NCI-H1694 treated with DMSO at 0.1 percent for 48 hours (cell line): ENCODE data around the gene HSCB.
A peak's percentile ranks its signal among the peaks of the same experiment; 100 is the strongest.
"Not testable (repeated sequence)": the region's sequence is repeated elsewhere in the genome, so short reads cannot be mapped to it uniquely, and the experiment has no call there.

Experiments used
- DNase-seq: peaks from one replicate; lab custom pipeline; 2025; lab: John Stamatoyannopoulos, UW

Gene HSCB, protein sequence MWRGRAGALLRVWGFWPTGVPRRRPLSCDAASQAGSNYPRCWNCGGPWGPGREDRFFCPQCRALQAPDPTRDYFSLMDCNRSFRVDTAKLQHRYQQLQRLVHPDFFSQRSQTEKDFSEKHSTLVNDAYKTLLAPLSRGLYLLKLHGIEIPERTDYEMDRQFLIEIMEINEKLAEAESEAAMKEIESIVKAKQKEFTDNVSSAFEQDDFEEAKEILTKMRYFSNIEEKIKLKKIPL

DNA sequence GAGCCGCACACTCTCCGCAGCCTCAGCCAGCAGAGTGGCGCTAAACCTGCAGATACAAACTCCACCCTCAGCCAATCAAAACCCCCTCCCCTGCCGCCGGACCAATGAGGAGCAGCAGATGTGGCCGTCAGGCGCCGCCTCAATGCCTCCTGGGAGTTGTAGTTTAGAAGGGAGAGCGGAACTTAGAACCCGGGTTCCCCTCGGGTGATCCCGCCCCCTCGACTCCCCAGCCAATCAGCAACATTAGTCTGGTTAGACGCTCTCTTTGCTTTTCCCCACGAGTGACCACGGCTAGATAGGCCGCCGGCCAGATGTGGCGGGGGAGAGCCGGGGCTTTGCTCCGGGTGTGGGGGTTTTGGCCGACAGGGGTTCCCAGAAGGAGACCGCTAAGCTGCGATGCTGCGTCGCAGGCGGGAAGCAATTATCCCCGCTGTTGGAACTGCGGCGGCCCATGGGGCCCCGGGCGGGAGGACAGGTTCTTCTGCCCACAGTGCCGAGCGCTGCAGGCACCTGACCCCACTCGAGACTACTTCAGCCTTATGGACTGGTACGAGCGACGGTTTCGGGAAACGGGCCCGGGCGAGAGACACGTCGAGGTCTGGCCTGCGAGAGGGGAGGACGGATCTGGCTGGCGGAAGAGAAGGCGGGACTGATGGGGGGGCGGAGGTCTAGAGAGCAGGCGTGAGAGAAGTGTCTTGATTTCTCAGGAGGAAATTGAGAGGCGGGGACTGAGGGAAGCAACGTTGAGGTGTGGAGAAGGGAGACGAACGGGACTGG is at the start of gene HSCB, which contains the start of gene CHEK2:
TSS of gene HSCB (plus strand) at position 255 of the 777 bp plus-strand sequence. CDS start at position 312, 57 bp downstream.
TSS of gene CHEK2 (minus strand) at position 36 of the 777 bp plus-strand sequence. CDS start 7,099 bp downstream, outside the sequence.
- peak; percentile 96 for DNase-seq

DNA sequence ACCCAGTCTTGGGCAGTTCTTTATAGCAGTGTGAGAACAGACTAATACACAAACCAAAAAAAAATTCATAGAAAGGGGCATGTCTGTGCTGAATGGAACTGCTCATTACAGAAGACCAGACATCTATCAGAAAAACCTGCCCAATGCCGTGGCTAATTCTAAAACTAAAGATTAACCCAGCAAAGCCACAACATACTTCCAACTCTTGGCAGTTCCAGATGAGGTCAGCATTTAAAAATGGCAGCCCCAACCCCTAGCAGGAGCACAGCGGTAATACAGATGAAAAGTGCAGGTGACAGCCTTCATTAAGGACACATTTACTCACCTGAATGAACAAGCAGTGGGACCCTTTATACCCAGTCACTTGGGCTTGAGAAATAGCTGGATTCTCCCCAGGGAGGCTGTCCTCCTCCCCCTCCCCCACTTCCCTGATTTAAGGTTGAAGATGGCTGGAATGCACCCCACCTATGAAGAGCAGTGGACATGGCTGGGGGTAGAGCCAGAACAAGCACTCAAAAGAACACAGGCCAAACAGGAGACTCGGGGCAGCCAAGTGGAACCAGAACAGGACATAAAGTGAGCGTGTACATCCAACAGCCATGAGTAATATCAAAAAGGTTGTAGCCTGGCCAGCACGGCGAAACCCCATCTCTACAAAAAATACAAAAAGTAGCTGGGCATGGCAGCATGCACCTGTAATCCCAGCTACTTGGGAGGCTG is 48.6 kb upstream of the HSCB start:
- not testable (repeated sequence) for DNase-seq

DNA sequence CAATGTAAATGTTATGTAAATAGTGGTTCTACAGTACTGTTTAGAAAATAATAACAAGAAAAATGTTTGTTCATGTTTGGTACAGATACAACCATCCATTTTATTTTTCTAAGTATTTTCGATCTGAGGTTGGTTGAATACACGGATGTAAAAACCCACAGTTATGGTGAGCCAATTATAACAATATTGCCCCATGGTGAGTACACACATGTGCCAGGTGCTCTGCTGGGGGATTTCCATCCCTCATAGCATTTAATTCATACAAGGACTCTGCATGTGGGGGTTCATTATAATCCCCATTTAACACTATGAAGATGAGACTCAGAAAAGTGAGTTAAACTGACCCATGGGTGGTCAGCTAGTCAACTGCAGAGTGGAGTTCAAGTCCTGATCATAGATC is 38.9 kb upstream of the HSCB start:
- no peak for DNase-seq

DNA sequence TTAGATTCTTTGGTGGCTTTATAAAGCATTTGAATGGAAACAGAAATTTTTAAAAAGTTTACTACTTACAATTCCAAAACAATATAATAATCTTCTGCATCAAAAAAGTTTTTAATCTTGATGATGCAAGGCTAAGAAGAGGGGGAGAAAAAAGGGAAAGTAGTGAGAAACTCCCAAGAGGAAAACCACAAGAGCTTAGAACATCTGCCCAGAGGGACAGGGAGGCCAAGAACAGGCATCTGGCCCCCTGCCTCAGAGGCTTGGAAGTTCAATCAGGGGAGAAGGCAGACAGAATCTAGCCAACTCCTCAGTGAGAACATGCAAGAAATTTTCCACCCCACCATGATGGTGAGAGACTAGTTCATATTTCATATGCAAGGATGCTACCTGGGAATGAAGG is 38.4 kb upstream of the HSCB start:
- no peak for DNase-seq

DNA sequence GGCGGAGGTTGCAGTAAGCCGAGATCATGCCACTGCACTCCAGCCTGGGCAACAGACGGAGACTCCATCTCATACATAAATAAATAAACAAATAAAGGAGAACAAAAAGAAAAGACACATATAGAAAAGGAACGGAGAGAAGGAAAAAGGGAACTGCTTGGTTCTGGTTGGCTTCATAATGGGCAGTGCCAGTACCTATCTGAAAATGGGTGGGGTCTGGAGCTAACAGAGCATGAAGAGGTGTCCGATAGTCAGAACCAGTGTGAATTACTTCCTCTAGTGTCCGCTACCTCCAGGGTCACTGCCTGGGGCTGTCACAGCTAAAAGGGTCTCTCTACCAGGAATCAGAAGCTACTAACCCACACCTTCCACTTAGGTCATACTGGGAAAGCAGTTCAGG is 35.0 kb upstream of the HSCB start:
- no peak for DNase-seq

DNA sequence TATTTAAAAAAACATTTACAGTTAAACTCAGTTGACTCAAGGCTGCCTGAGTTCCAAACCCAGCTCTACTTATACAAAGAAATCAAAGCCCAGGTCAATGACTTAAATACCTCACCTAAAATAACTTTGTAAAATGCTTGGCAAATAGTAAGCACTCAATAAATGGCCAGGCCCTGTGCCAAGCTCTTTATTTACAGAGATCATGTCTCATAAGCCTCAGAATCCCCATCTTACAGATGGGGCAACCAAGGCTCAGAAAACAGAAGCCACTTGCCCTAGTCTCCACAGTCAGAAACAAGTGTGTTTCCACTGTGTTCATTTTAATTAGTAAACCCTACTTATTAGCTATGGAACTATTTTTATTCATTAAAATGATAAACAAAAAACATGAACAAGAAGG is 31.7 kb upstream of the HSCB start:
- DNase-seq, result no peak

DNA sequence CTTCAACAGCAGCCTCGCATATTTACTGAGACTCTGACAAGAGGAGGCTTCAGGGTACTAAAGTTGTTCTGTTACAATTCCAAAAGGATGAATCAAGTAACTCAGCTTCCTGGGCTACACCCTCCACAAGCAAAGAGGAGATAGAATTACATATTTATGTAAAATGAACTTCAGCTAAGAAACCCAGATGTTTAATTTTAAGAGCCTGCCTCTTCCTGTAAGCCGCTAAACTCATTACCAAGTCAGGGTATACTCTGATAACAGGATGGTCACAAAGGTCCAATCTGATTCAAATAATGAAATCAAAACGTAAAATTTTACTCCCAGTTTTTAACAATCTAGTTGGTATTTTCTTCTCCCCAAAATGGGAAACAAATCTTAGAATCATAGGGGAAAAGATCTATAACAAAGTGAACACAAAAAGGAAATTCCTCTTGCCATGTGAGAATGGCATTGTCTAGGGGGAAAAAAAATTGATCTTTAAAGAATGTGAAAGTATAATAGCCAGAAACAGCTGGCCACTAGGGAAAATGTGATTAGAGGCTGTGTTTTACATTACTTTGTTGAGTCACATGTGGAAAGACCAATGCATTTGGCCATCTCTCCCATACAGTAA is 31.2 kb upstream of the HSCB start:
- no peak for DNase-seq

DNA sequence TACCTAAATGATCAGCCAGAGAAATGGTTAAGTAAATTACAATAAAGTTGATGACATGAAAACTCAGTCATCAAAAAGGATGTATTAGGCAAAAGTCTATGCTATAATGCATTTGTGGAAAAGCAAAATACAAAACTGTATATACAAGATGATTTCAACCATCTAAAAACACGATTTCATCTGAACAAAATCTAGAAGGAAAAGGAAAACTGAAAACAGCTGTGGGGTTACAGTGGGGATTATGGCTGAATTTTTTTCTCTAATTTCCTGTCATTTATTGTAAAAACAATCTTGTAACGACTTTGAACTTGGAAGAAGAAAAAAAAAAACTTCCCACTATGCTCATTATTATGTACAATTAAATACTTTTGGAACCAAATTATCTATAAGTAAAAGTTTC is 30.5 kb upstream of the HSCB start:
- DNase-seq, result no peak

DNA sequence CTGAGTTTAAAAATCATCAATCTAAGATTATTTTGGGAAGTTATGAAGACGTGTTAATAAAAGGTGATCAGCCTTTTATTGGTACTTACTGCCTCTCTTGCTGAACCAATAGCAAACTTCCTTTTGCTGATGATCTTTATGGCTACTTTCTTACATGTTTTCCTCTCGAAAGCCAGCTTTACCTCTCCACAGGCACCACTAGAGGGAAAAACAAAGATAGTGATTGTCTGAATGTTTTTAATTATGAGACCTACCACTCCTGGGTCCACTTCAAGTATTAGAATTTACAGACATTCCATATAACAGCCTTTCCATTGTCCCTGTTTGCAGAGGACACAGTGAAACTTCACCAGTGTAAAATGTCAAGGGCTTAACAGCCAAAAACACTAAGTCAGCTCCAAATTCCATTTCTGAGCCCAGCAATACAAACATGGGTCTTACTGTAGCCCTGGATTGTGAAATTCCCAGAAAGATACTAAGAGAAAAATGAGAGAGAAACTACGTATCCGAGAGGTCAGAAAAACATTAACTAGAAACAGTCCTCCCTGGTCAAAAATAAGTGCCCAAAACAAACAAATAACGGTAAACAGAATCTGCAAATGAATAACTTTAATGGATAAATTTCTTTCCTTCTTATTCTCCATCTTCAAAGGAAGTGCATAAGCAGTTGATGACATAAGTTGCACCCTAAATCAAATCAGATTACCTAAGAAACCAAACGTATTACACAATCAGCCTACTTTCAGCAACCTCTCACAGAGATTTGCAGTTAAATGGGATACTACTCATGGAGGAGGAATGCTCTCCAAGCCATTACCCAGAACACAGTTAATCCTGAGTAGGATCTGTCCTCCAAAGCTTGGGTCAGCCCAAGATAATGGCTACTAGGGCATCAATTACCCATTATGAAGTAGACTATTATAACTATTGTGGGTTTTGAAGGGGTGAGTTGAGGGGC is 29.7 kb upstream of the HSCB start:
- no peak for DNase-seq

DNA sequence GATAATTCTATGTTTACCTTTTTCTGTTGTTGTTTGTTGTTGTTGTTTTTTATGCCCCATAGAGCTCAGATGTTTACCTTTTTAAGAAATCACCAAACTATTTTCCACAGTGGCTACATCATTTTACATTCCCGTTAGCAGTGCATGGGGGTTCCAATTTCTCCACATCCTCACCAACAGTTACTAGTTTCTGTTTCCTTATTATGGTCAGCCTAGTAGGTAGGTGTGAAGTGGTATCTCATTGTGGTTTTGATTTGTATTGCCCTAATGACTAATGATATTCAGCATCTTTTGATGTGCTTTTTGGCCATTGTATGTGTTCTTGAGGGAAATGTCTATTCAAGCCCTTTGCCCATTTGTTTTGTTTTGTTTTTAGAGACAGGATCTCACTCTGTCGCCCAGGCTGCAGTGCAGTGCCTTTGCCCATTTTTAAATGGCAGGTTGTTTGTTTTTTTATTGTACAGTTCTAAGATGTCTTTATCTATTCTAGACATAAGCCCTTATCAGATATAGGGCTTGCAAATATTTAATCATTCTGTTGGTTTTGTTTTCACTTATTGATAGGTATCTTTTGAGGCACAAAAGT is 27.7 kb upstream of the HSCB start:
- no peak for DNase-seq

DNA sequence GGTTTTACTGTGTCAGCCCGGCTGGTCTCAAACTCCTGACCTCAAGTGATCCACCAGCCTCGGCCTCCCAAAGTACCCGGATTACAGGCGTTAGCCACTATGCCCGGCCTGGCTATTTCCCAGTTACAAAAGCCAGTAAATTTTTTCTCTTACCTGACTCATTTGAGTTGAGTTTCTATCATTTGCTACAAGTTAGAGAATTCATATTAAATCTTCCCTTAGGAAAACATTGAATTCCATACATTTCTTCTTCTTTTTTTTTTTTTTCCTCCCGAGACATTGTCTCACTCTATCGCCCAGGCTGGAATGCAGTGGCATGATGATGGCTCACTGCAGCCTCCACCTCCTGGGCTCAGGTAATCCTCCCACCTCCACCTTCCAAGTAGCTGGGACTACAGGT is 26.2 kb upstream of the HSCB start:
- no peak for DNase-seq

DNA sequence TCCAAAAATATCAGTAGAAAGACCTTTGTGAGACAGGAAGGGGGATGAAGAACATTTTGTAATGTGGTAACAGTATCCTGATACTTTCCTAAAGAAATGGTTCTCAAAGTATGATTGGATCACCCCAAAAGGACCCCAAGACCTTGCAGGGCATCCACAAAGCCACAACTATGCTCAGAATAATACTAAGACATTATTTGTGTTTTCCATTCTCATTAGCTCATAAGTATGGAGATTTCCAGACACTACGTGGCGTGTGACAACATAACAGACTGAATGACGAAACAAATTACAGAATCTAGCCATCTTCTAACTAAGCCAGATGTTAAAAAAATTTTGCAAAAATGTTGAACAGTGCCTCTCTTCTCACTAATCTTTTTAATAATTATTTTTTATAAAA is 25.2 kb upstream of the HSCB start:
- no peak for DNase-seq

DNA sequence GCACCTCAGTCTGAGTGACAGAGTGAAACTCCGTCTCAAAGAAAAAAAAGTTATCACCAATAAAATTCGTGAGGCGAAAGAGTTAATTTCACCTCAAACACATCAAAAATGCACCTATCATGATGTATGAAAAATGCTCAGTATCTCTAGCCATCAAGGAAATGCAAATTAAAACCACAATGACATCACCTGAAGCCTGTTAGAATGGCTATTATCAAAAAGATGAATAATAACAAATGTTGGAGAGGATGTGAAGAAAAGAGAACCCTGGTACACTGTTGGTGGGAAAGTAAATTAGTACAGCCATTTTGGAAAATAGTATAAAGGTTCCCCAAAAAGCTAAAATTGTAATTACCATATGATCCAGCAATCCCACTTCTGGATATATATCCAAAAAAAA is 23.8 kb upstream of the HSCB start:
- no peak for DNase-seq

DNA sequence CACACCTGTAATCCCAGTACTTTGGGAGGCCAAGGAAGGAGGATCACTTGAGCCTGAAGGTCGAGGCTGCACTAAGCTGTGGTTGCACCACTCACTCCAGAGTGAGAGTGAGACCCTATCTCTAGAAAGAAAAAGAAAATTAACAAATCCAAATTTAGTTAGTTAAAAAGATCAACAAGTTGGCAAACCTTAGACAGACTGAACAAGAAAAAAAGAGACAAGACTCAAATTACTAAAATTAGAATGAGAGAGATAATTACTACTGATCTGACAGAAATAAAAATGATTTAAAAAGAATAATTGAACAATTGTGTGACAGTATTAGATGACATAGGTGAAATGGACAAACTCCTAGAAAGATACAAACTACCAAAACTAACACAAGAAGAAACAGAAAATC is 13.8 kb upstream of the HSCB start:
- no peak for DNase-seq

DNA sequence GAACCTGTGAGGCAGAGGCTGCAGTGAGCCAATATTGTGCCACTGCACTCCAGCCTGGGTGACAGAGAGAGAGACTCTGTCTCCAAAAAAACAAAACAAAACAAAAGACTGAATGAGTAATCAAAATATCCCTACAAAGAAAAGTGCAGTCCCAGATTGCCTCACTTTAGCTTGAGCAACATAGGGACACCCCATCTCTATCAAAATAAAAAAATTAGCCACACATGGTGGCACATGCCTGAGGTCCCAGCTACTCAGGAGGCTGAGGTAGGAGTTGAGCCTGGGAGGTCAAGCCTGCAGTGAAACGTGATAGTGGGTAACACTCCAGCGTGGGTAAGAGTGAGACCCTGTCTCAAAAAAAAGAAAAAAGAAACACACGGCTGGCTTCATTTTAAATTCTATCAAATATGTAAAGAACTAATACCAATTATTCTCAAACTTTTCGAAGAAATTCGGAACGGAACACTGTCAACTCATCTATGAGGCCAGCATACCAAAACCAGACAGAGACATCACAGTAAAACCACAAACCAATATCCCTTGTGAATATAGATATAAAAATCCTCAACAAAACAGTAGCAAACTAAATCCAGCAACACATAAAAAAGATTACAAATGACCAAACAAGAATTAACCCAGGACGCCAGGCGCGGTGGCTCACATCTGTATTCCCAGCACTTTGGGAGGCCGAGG is 13.1 kb upstream of the HSCB start:
- no peak for DNase-seq

DNA sequence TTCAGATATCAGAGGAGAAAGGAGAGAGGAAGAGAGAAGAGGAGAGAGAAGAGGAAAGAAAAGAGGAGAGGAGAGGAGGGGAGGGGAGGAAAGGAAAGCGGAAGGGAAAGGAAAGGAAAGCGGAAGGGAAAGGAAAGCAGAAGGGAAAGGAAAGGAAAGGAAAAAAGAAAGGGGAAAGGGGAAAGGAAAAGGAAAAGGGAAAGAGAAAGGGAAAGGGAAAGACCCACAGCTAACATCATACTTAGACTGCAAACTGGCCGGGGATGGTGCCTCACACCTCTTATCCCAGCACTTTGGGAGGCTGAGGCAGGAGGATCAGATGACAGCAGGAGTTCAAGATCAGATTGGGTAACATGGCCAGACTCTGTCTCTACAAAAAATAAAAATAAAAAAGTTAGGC is 11.7 kb upstream of the HSCB start:
- DNase-seq, result no peak

DNA sequence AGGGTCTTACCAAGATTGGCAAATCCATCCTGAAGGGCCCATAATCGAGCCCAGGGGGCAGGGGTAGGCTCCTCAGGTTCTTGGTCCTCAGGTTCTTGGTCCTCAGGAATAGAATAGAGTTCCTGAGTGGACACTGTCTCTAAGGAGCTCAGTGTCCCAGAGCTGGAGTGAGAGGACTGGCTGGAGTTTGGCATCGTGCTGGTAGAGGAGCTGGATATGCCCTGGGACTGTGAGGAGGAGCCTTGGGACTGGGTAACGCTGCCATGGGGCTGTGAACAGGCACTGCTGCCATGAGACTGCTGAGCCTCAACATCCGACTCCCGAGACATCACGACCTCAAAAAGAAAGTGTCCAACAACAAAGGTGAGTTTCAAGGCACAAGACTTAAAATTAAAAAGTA is 7.4 kb upstream of the HSCB start:
- no peak for DNase-seq

DNA sequence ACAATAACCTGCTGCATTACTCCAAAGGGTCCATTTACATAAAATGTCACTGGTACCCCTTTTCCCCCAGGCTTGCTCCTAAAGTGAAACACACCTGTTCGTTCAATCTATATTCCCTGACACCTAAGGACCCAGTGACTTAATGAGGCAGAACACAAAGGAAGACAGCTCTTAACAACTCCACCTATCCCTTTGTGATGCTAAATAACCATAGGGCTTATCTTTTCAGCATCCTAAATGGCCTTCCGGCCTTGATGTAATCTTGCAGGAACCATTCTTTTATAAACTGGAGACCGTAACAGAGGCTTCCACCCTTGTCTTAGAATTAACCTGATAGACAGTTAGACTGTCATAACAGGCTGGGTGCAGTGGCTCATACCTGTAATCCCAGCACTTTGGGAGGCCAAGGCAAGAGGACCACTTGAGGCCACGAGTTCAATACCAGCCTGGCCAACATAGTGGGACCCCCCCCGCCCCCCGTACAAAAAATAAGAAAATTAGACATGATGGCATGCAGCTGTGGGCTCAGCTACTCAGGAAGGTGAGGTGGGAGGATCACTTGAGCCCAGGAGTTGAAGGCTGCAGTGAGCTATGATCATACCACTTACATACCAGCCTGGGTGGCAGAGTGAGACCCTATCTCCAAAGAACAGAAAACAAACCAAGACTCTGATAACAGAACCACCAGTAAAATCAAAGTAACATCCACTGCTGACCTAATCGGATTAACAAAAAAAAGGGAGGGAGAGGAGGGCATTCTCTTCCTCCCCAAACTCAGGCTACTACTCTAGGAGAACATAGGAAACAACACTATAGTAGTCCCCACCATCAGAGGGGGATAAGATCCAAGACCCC is 5.3 kb upstream of the HSCB start:
- no peak for DNase-seq

DNA sequence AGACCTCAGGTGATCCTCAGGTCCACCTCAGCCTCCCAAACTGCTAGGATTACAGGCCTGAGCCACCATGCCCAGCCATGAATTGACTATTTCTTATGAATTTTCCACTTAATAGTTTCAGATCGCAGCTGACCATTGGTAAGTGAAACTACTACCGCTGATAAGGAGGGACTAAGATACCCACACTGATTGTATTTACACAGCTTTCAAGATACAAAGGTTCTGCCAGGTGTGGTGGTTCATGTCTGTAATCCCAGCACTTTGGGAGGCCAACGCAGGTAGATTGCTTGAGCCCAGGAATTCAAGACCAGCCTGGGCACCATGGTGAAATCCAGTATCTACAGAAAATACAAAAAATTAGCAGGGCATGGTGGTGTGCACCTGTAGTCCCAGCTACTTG is 4.1 kb upstream of the HSCB start:
- DNase-seq, result no peak
